ENCODE measurements around the gene SETD3. TPM values are rescaled to one million over a fixed set of nuclear protein-coding genes. Genes with fewer than 3 reads are reported as not detected.

Gene SETD3
- total RNA-seq, 4 donors from 2014 or later: 76.3 to 110 (median 96.6) TPM

DNA sequence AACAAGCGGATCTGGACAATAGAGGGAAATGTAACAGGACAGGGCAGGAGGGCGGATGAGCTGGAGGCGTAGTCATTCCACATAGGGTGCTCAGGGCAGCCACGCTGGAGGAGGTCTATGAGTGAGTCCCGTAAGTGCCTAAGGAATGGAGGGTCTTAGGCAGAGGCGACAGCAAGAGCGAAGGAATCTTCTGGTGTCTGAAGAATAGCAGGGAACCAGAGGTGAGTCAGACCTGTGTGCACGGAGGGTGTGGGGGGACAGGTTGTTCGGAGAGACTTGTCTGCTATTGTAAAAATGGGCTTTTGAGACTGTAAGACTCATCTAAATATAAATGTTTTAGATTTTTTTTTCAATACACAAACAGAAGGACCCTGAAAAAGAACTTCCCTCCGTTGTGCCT is 70.6 kb downstream of the SETD3 start:
- TF ChIP-seq, protein P1, sequence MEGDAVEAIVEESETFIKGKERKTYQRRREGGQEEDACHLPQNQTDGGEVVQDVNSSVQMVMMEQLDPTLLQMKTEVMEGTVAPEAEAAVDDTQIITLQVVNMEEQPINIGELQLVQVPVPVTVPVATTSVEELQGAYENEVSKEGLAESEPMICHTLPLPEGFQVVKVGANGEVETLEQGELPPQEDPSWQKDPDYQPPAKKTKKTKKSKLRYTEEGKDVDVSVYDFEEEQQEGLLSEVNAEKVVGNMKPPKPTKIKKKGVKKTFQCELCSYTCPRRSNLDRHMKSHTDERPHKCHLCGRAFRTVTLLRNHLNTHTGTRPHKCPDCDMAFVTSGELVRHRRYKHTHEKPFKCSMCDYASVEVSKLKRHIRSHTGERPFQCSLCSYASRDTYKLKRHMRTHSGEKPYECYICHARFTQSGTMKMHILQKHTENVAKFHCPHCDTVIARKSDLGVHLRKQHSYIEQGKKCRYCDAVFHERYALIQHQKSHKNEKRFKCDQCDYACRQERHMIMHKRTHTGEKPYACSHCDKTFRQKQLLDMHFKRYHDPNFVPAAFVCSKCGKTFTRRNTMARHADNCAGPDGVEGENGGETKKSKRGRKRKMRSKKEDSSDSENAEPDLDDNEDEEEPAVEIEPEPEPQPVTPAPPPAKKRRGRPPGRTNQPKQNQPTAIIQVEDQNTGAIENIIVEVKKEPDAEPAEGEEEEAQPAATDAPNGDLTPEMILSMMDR (IDR thresholded peaks at IDR 0.05; ENCODE audit: low read depth): no peak

DNA sequence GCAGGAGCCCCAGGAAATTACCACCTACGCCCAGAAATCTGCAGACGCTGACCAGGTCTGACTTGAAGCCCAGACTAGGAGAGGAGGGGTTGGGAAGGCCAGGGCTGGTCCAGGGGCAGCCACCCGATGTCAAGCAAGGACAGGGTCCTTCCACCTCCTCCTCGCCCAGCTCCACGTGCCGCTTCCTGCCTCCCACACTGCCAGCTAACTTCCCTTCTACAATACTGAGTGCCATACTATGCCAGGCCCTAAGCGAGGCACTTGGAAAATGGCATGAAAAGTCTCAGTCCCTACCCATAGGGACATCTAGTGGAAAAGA is 71.7 kb downstream of the SETD3 start:
- TF ChIP-seq, protein P1 (IDR thresholded peaks at IDR 0.05; ENCODE audit: low read depth): no peak

DNA sequence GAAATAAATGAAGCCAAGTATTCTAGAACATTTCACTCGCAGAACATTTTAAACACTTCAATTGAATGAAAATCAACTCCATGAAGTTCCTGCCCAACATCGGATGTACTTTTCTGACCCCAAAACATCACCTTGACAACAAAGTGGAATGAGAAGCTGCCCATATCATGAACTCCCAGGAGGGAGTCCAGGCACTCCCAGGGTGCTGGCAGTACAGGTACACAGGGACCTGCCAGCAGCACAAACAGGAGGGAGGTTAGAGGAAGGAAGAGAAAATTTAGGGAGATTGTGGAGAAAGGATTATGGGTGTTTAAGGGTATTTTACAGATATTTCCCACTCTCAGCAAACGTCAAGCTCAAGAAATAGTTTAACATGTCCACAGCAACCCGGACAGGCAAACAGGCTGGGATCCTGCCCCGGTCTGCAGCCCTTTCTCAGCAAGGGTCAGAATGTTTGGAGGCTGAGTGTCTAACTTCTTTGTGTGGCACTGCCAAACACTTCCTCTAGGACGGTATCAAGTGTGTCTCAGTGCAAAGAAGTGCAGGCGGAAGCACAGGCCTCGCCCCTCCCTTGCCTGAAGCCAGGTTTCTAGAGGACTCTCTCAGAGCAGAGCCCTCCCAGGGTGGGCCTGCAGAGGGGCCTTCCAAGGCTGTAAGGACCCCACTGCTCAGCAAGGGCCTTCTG is 72.2 kb downstream of the SETD3 start:
- TF ChIP-seq, protein P1 (IDR thresholded peaks at IDR 0.05; ENCODE audit: low read depth): no peak

DNA sequence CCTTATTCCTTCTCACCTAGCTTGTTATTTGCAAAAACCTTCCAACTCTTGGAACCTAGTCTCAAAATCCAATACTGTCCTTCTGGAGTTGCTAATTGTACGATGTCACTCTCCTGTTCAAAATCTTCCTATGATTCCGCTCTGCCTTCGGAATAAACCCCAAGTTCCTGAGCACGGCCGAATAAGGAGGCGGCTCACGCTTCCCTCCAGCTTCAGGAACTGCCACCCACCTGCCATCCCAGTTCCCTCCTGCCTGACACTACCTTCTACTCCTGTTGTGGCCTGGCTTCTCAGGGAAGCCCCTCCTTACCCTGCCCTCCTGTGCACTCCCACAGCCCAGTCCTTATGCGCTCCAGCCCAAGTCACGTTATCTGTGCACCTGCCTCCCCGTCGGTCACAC is 73.2 kb downstream of the SETD3 start:
- TF ChIP-seq, protein P1 (IDR thresholded peaks at IDR 0.05; ENCODE audit: low read depth): no peak

DNA sequence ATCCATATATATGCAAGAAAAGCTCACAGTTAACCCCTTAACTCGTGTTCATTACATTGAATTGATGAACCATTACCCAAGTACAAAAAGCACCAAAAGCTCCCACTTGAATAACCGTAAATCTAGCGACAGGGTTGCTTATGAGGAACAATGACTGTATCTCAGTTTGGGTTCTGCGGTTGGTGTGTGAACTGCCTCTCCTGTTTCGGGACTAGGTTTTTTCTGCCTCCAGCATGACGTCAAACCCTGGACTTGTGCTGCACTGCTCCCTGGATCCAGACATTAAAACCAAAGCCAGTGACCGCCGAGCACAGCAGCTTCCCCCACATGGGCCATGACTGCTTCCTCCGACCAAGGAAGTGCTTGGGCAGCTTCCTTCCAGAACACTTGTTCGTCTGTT is 77.7 kb downstream of the SETD3 start:
- TF ChIP-seq, protein P1 (IDR thresholded peaks at IDR 0.05; ENCODE audit: low read depth): no peak

DNA sequence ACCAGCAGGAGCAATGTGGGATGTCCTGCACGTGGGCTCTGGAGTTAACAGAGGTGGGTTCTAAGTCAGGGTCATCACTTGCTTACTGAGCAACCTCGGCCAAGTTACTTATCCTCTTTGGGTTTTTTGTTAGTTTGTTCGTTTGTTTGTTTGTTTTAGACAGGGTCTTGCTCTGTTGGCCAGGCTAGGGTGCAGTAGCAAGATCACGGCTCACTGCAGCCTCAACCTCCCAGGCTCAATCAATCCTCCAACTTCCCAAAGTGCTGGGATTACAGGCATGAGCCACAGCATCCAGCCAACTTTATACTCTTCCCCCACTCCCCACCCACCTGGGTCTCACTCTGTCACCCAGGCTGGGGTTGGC is 78.4 kb downstream of the SETD3 start:
- TF ChIP-seq, protein P1 (IDR thresholded peaks at IDR 0.05; ENCODE audit: low read depth): no peak

DNA sequence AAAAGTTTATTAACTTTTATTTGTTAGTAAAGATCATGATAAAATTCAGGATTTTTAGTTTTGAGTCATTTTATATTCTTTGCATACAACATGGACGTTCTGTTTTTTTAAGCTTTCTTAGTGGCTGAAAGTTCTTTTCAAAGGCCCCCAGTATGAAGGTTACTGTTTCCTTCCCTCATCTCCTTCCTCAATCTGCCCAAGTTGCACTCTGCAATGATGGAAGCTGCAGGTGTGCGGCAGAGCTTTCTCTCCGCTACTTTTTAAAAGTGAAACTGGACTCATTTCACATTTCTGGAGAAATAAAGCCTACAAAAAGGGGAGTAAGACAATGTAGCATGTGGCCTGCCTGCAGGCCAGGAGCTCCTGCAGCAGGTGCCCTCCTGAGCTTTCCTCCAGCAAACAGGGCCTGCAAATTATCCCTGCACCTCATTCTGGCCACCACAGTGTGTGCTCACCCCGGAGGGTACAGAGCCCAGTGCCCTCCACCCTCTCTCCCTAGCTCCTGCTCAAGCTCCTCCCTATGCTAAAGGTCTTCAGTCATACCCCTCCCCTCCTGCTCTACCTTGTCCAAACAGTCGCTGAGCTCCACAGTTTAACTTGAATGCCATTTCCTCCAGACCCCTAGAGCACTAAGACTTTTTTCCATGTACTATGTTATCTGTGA is 78.9 kb downstream of the SETD3 start:
- TF ChIP-seq, protein P1 (IDR thresholded peaks at IDR 0.05; ENCODE audit: low read depth): no peak
